SU-DHL-6 (cell line): ENCODE measurements around the gene KRTAP5-2.

Source experiments
- H2AFZ ChIP-seq: fragments of 200-600 bp; sonication (generic); 2 replicates; pipeline ENCODE4 v1.6.1; 2014; ENCODE audit warnings: low read depth, mild to moderate bottlenecking, moderate library complexity, mixed read lengths, antibody characterized with exemption, low read length; ENCODE audit not compliant: severe bottlenecking
- H3F3A ChIP-seq: fragments of 200-600 bp; shearing (Covaris generic); 2 replicates; pipeline ENCODE4 v1.6.0; 2016; ENCODE audit warnings: antibody characterized with exemption, mild to moderate bottlenecking; ENCODE audit not compliant: insufficient read depth
- H3K27ac ChIP-seq: fragments of 200-600 bp; sonication (generic); 2 replicates; pipeline ENCODE4 v1.5.1; 2016; ENCODE audit warnings: low read depth, mild to moderate bottlenecking, low read length, moderate library complexity, mixed read lengths
- H3K27me3 ChIP-seq: fragments of 200-600 bp; sonication (generic), shearing (Covaris generic); 2 replicates; pipeline ENCODE4 v1.6.0; 2014; ENCODE audit warnings: mild to moderate bottlenecking, low read length
- H3K36me3 ChIP-seq: fragments of 200-600 bp; sonication (generic); 2 replicates; pipeline ENCODE4 v1.6.1; 2014; ENCODE audit warnings: mild to moderate bottlenecking, low read length, mixed read lengths
- H3K4me2 ChIP-seq: fragments of 300-600, 200-600 bp; shearing (Covaris generic), sonication (generic); 2 replicates; pipeline ENCODE4 v1.6.0; 2014; ENCODE audit warnings: low read length, low read depth, mild to moderate bottlenecking; ENCODE audit not compliant: poor library complexity, severe bottlenecking
- H3K4me3 ChIP-seq: fragments of 200-600 bp; sonication (generic); 2 replicates; pipeline ENCODE4 v1.5.1; 2014; ENCODE audit warnings: antibody characterized with exemption, low read length, mild to moderate bottlenecking, mixed read lengths; ENCODE audit not compliant: insufficient read depth, poor library complexity, severe bottlenecking
- H3K79me2 ChIP-seq: fragments of 200-600 bp; sonication (generic); 2 replicates; pipeline ENCODE4 v1.6.1; 2014; ENCODE audit warnings: mild to moderate bottlenecking, low read length, moderate library complexity; ENCODE audit not compliant: insufficient read depth
- H3K9ac ChIP-seq: fragments of 200-600 bp; sonication (generic); 2 replicates; pipeline ENCODE4 v1.7.0; 2014; ENCODE audit warnings: mild to moderate bottlenecking, low read length
- H3K9me2 ChIP-seq: fragments of 200-600 bp; sonication (generic); replicated peaks from 2 replicates; pipeline ENCODE4 v1.6.1; 2014; ENCODE audit warnings: low read length; ENCODE audit not compliant: insufficient read depth
- H3K9me3 ChIP-seq: fragments of 200-600 bp; sonication (generic); 2 replicates; pipeline ENCODE4 v1.6.1; 2014; ENCODE audit warnings: low read length, mixed read lengths; ENCODE audit not compliant: insufficient read depth
- H4K20me1 ChIP-seq: fragments of 200-600 bp; sonication (generic); 2 replicates; pipeline ENCODE4 v1.6.1; 2014; ENCODE audit warnings: low read depth, mild to moderate bottlenecking, antibody characterized with exemption, low read length, moderate library complexity, mixed read lengths
- CTCF ChIP-seq: fragments of 200-600 bp; sonication (generic); IDR thresholded peaks from one replicate; pipeline ENCODE4 v1.5.1; 2017; ENCODE audit warnings: antibody characterized with exemption, mild to moderate bottlenecking, low read length, moderate library complexity; ENCODE audit not compliant: insufficient read depth, poor library complexity, severe bottlenecking
- EZH2phosphoT487 ChIP-seq: fragments of 200-600 bp; sonication (generic), shearing (Covaris generic); conservative IDR thresholded peaks from 2 replicates; pipeline ENCODE4 v1.6.1; 2018; ENCODE audit warnings: mild to moderate bottlenecking, antibody characterized with exemption, low read length, moderate library complexity, mixed read lengths

The KRTAP5-2 gene

GRCh38 chr11:1570531-1570895 lies 27.6 kb downstream of the KRTAP5-2 start:
- Histone ChIP-seq H3K36me3 (no peaks in the 10 kb centered on the region), H3K27me3 (no peaks in the 10 kb centered on the region), H3K9me2 (no peaks in the 10 kb centered on the region), H3K9ac (no peak overlapping the region), H3K4me2 (no peak overlapping the region), H2AFZ (no peak overlapping the region), H3K27ac (no peak overlapping the region), H3K9me3 (no peaks in the 10 kb centered on the region), H3F3A (no peaks in the 10 kb centered on the region), H3K4me3 (no peak overlapping the region), H4K20me1 (no peaks in the 10 kb centered on the region), H3K79me2 (no peaks in the 10 kb centered on the region)
- no peak for TF ChIP-seq CTCF
- TF ChIP-seq EZH2phosphoT487: no peak

GRCh38 chr11:1570001-1570453 lies 28.1 kb downstream of the KRTAP5-2 start:
- Histone ChIP-seq H3F3A (no peaks in the 10 kb centered on the region), H3K9me2 (no peaks in the 10 kb centered on the region), H3K9me3 (no peaks in the 10 kb centered on the region), H3K9ac (no peak overlapping the region), H3K36me3 (no peaks in the 10 kb centered on the region), H3K4me2 (no peak overlapping the region), H3K4me3 (no peak overlapping the region), H3K27ac (no peak overlapping the region), H3K27me3 (no peaks in the 10 kb centered on the region), H3K79me2 (no peaks in the 10 kb centered on the region), H4K20me1 (no peaks in the 10 kb centered on the region), H2AFZ (no peak overlapping the region)
- TF ChIP-seq CTCF: no peak
- no peak for TF ChIP-seq EZH2phosphoT487

- Histone ChIP-seq H3K9me2 (no peaks in the 10 kb centered on the region), H3K36me3 (no peaks in the 10 kb centered on the region), H4K20me1 (no peaks in the 10 kb centered on the region), H3K79me2 (no peaks in the 10 kb centered on the region), H3K4me3 (no peak overlapping the region), H3K9me3 (no peaks in the 10 kb centered on the region), H3K9ac (no peak overlapping the region), H3F3A (no peaks in the 10 kb centered on the region), H2AFZ (no peak overlapping the region), H3K27ac (no peak overlapping the region), H3K27me3 (no peaks in the 10 kb centered on the region), H3K4me2 (no peak overlapping the region)
- TF ChIP-seq CTCF (no peak), EZH2phosphoT487 (no peak)
Observed at GRCh38 chr11:1569251-1569780, 28.8 kb downstream of the KRTAP5-2 start.
